ELR (cell line): ENCODE measurements around the gene ADAMTS14.

Experiments used
- DNase-seq: peaks from one replicate; pipeline ENCODE4 v3.0.0-alpha.2; 2015; ENCODE audit warnings: low read depth

Gene ADAMTS14

DNA sequence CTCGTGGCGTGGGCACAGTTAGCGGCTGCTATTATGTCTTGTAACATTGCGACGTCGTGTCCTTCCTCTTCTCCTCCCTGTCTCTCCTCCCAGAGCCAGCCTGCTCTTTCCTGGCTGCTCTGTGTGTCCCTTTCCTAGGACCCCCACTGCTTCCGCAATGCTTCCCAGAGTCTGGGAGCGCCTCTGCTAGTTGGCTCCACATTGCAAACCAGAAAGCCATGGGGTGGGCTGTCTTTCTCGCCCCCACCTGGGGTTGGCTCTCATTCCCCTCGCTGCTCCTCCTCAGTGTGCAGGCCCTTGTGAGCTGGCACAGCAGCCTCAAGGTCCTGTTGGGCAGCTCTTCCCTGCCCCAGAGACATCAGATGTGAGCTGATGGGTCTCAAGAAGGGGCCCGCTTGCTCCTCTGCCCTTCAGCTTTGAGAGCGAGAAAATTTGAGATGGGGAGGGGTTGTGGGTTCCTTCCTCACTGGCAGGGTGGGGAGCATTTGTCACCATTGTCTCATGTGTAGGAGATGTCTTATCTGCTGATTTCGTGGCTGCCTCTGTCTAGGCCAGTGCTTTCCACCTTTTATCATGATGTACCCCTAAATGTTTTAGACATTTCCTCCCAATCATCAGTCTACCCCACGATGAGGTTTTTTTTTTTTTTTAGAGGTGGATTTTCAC, 3.3 kb downstream of the ADAMTS14 start:
- DNase-seq: no peak

DNA sequence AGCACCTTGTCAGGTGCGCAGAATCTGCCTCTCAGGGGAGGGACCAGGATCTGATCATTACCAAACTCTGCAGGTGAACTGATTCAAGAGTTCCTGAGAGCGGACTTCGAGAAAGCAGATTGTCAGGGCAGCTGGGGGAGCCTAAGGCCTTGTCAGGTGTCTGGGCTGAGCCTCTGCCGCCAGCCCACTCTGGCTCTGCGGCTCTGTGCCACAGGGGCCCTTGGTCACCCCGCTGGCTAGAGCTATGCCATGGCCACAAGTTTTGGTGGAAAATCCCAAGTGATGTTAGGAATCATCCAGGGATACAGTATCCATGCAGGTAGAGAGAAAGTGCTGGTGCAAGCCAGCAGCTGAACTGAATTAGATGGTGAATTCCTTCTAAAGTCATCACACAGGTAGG, 4.2 kb downstream of the ADAMTS14 start:
- no peak for DNase-seq

DNA sequence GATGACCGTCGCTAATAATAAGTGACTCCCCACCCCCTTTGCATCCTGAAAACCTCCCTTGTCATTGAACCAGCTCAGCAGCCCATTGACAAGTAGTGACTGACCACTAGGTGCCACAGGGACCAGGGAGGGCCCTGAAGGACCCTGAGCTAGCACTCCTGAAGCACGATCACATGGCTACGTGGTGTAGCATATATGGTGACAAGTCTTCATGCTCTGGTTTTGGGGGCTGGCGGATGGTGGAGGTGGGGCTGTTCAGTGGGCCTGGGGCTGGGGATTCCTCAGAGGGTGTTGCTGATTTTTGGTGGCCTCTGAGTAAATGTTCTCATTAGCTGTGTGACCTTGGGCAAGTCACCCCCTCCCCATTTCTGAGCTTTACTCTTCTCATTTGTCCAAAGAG, 4.7 kb downstream of the ADAMTS14 start:
- no peak for DNase-seq

- no peak for DNase-seq
Measured at GRCh38 chr10:70677620-70678249, 5.4 kb downstream of the ADAMTS14 start.

DNA sequence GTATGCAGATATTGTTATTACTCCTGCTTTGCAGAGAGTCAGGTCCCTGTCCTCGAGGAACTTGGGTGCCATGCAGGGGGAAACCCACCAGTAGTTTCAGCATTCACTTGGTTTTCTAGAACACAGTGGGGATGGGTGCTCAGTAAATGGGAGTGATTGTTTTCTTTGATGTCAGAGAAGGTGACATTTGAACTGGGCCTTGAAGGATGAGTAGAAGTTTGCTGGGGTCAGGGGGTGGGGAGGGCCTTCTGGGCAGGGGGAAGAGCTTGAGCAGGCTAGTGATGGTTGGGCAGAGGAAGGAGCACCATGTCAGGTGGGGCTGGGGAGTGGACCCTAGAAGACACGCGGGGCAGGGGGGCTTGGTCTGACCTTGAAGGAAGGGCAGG, 5.9 kb downstream of the ADAMTS14 start:
- no peak for DNase-seq

GRCh38 chr10:70678757-70679489, 6.6 kb downstream of the ADAMTS14 start:
- DNase-seq: peak; percentile 18

DNA sequence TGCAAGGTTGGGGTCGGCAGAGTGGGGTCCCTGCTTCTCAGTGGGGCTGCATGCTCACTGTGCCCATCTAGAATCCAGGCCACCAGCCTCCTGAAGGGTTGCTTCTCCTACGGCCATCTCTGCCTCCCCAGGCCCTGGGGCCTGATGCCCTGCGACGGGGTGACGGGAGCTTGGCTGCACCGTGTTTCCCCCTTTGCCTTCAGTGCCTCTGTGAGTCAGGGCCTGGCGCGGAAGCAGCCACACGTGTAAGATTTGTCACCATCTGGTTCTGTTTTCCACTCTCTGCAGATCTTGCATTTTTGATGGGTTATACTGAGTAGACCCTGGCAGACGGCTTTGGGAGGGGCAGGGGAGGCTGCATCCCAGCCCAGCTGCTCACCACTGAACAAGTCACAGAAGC, 7.2 kb downstream of the ADAMTS14 start:
- peak; percentile 76 for DNase-seq

- DNase-seq: no peak
Measured at GRCh38 chr10:70680899-70681730, 8.8 kb downstream of the ADAMTS14 start.

- DNase-seq: no peak
Measured at GRCh38 chr10:70681731-70682005, 9.4 kb downstream of the ADAMTS14 start.

DNA sequence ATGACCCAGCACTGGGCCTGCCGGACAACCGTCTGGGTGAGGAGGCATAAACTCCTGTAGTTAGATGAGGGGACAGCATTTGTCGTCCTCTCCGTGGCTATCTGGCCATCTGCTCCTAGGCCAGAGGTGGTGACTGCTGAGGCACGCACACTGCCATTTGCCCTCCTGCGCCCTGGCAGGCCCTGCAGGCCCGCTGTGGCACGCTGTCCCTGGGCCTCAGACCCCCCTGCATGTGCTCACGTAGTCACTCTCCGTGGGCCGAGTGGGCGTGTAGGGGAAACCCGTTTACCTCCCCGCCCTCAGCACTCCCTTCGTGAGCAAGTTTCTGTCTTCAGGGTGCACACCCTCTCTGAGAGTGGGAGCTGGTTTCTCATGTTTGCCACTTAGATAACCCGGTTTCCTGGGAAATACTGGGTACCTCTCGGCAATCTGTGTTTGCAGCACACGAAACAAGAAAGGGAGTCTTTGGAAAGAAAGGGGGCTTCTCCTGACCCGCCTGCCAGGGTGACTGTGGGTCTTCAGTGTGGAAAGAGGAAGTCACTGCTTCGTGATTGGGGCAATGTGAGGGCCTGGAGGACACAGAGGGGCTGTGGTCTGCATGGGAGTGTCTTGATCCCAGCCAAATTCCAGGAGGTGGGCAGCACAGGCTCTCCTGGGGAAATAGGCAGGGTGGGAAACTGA, 10.8 kb downstream of the ADAMTS14 start:
- no peak for DNase-seq

DNA sequence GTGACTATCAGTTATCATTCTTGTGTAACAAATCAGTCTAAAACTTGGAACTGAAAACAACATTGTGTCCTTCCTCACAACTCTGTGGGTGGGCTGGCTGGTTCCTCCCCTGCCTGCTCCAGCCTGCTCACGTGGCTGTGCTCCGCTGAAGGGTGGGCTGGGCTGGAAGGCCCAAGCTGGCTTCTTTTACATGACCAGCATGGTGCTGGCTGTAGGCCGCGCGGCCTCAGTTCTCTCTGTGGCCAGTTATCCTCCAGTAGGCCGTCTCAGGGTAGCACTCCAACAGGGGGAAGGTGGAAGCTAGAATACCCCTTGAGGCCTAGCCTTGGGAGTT, 11.3 kb downstream of the ADAMTS14 start:
- DNase-seq: no peak

DNA sequence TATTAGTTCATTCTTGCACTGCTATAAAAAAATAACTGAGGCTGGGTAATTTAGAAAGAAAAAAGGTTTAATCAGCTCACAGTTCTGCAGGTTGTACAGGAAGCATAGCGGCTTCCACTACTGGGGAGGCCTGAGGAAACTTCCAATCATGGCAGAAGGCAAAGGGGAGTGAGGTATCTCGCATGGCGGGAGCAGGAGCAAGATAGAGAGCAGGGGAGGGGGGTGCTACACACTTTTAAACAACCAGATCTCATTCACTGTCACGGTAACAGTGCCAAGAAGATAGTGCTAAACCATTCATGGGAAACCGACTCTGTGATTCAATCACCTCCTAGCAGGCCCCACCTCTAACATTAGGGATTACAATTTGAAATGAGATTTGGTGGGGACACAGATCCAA, 11.6 kb downstream of the ADAMTS14 start:
- DNase-seq: no peak

- no peak for DNase-seq
Measured at GRCh38 chr10:70684374-70684773, 12.1 kb downstream of the ADAMTS14 start.

DNA sequence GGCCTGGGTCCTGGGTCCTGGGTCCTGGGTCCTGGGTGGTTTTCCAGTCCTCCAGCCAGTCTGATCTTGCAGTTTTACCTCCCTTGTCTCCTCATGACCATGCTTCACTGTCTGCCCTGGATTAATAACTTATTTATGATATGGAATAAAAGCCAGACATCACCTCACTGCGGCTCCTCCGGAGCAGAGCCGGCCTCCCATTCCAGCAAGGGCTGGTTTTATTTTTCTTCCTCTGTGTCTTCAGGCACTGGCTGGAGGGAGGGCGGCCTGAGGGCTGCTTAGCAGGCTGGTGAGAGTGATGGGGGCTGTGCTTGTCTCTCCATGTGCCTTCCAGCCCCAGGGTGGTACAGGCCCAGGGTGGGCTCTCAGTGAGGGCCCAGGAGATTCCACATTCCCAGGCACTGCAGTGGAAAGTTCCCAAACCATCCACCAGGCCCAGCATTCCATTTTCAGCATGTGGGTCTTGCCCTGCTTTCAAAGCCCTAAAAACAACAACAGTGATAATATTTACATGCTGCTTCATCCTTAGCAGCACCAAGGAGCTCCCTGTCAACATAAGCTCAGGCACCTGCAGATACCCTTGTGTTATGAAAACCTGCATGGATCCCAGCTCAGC, 12.6 kb downstream of the ADAMTS14 start:
- DNase-seq: no peak

DNA sequence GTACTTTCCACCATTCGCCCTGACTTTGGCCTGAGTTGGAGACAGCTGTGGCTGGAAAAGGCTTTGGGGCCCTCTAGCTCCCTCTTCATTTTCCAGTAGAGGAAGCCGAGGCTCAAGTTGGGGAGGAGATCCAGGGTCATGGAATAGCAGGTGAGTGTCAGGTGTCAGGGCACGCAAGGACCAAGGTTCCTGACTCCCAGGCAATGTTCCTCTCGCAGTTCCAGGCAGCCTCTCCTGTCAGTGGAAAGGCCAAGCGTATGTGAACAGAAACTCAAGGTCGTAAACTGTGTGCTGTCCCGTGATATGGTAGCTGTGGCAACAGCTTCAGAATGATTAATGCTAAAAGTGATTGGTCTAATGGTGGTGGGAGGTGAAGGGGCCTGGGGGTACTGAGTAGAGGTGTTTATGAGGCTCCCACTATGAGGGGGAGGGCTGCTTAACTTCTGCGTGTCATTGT, 13.2 kb downstream of the ADAMTS14 start:
- no peak for DNase-seq

DNA sequence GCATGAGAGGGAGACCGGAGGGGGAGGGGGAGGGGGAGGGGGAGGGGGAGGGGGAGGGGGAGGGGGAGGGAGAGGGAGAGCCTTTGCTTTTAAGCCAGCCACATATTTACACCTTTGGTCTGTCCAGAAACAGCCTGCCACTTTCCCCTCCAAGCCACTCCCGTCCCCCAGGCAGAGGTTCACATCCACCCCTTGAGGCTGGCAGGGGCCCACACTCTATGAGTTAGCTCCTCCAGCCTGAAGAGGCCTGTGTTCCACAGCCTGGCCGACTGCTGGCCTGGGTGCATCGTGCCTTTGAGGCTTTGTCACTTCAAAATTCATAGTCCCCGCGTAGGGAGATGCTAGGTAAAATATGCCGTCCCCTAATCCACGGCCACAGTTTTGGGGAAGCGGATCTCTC, 16.5 kb downstream of the ADAMTS14 start:
- no peak for DNase-seq

DNA sequence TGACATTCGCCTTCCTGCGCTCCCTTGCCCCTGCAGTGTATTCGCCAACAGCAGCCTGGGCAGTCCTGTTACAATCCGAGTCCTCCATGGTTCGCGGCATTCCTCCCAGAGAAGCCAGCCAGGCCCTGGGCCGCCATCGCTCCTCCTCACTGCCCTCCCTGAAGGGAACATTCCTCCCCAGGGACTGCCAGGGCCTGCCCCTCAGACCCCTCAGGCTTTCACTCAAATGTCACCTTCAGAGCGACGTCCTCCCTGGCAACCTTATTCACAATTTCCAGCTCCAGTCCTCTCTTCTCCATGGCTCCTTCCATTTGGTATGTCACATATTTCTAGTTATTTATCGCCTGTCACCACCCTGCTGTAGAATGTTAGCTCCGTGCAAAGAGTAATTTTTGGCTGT, 17.4 kb downstream of the ADAMTS14 start:
- DNase-seq: no peak

DNA sequence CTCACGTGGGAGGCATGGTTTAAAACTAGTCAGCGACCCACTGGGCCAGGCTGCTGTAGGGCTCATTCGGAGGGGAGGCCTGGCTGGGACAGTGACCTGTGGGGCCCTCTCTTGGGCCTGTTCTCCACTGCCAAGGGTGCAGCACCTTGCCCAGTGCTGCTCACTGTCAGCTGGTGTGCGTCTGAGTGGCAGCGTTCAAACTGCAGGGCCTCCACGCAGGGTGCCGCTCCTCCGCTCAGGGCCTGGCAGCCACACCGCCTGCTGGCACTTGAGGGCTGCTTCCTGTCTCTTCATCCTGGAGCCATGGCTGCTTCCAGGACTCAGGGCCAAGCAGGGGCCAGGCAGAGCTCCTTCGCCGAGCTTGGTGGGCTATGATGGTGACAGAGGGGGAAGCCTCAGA, 18.3 kb downstream of the ADAMTS14 start:
- DNase-seq: no peak

- no peak for DNase-seq
Measured at GRCh38 chr10:70691611-70692010, 19.3 kb downstream of the ADAMTS14 start.

DNA sequence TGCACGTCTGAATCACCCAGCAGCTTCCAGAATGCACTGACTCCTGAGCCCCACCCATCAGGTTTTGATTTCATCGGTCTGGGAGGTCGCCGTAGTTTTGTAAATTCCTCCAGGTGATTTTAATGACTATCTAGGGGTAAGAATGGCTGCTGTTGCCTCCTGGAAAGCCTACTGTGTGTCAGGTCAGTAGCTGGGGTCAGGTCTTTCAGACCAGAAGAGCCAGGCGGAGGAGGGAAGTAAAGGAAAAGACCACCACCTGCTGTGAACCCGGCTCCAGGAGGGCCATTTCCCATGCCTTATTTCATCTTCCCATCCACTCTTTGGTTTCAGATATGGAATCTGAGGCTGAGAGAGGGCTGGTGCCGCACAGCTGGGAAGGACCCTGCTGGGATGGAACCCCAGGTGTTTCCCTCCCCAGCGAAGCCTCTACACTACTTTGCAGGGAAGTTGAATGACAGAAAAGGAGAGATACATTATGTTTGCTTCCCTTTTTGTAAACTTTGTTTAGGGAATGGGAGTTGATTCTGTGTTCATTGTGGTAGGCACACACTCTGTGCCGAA, 19.8 kb downstream of the ADAMTS14 start:
- no peak for DNase-seq

DNA sequence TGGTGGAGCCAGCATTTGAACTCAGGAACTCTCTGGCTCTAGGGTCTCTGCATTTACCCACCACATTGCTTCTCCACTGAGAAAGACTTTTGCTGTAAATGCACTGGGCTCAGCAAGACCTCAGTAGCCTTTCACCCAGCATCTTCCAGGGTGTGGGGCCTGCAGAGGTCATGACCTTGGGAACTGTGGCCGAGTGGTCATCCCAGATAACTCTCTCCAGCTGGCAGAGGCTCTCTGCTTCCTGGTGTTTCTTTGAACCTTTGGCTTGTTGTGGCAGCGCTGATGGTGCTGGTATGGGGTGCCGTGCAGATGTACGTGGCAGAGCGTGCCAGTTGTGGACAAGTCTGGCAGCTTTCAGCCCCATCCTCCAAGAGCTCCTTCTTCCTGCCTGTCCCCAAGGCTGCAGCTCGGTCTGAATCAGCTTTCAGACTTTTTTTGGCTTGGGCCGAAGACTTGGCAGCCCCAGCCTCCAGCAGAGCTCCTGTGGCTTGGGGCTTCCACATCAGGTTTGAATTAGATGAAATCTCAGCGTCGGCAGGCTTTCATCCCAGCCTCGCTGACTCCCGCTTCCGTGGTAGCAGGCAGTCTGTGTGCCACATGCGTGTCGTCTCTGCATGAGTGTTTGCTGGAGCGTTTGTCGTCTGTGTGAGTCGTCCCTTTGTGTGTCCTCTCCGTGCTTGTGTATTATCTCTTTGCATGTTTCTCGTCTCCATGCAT, 21.5 kb downstream of the ADAMTS14 start:
- DNase-seq: peak; percentile 34
